Nephron (organoid): ENCODE measurements around the gene ANGPTL2.

Experiments used
- H3K27ac Mint-ChIP-seq, 3 experiments: 2 replicates each; pipeline ENCODE4 v1.8.0; 2020; ENCODE audit warnings: mixed read lengths in 3 of 3, mild to moderate bottlenecking in 2 of 3, moderate library complexity in 1 of 3
- H3K27me3 Mint-ChIP-seq: 2 replicates; pipeline ENCODE4 v1.8.0; 2021; ENCODE audit warnings: low read depth, mild to moderate bottlenecking, moderate library complexity, mixed read lengths
- H3K36me3 Mint-ChIP-seq: 2 replicates; pipeline ENCODE4 v1.8.0; 2020; ENCODE audit warnings: low read depth, mixed read lengths
- H3K4me1 Mint-ChIP-seq: 2 replicates; pipeline ENCODE4 v1.8.0; 2020; ENCODE audit warnings: mixed read lengths
- H3K4me3 Mint-ChIP-seq, 3 experiments: 2 replicates each; pipeline ENCODE4 v1.8.0; 2020; ENCODE audit warnings: mild to moderate bottlenecking in 3 of 3, mixed read lengths in 3 of 3, moderate library complexity in 2 of 3
- H3K9me3 Mint-ChIP-seq: 2 replicates; pipeline ENCODE4 v1.8.0; 2020; ENCODE audit warnings: mixed read lengths
- TF ChIP-seq, protein P1 (sequence below), 3 experiments: fragments of 200-600 bp; sonication (generic); IDR thresholded peaks; one replicate each; pipeline ENCODE4 v1.5.0; 2021; ENCODE audit warnings: antibody characterized with exemption in 3 of 3; ENCODE audit not compliant: unreplicated experiment in 3 of 3

ANGPTL2 gene

DNA sequence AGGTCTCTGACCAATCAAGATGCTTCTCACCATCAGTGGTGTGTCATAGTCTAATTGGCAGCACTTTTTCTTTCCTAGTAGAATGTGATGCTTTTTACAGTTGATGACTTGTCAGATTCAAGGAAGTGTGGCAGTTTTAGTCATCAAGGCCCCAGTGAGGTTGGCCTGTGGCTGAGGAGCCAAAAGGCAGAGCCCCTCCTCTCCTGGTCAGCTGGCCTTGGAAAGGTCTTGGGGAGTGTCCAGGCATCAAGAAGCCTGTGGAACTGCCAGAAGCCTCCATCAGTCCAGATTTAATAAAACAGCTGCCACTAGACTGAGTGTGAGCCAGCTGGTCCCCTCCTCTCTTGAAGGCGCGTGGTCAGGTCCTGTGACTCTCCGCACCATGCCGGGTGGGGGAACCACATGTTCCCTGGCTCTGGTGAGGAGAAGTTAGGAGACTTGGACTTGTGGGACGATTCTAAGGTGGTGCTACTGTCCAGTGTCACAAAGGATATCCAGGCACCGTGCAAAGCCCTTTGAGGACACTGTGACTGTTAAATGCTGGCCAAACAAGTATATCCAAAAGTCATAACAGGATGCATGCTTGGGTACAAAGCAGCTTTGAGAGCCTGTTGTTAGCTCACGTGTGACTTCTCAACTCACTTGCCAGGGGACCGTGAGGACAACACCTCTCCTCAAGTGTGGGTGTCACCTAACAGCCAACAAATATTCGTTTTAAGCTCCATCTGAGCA, 6.1 kb upstream of the ANGPTL2 start:
- Mint-ChIP-seq H3K9me3 (no peaks in the 10 kb centered on the region), H3K36me3 (no peaks in the 10 kb centered on the region), H3K27me3 (peaks cover 5% of the 10 kb centered on the region), H3K27ac (no peak overlapping the region), H3K4me1 (peaks cover 41% of the 10 kb centered on the region), H3K4me3 (no peak overlapping the region)
- TF ChIP-seq, protein P1, sequence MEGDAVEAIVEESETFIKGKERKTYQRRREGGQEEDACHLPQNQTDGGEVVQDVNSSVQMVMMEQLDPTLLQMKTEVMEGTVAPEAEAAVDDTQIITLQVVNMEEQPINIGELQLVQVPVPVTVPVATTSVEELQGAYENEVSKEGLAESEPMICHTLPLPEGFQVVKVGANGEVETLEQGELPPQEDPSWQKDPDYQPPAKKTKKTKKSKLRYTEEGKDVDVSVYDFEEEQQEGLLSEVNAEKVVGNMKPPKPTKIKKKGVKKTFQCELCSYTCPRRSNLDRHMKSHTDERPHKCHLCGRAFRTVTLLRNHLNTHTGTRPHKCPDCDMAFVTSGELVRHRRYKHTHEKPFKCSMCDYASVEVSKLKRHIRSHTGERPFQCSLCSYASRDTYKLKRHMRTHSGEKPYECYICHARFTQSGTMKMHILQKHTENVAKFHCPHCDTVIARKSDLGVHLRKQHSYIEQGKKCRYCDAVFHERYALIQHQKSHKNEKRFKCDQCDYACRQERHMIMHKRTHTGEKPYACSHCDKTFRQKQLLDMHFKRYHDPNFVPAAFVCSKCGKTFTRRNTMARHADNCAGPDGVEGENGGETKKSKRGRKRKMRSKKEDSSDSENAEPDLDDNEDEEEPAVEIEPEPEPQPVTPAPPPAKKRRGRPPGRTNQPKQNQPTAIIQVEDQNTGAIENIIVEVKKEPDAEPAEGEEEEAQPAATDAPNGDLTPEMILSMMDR (IDR thresholded peaks at IDR 0.05; ENCODE audit: unreplicated experiment in 3 of 3), result no peak

- peaks cover 5% of the 10 kb centered on the region for H3K27me3 Mint-ChIP-seq
- no peaks in the 10 kb centered on the region for H3K36me3 Mint-ChIP-seq
- H3K4me3 Mint-ChIP-seq, result no peak overlapping the region
- TF ChIP-seq, protein P1 (IDR thresholded peaks at IDR 0.05; ENCODE audit: unreplicated experiment in 3 of 3), result no peak
- H3K9me3 Mint-ChIP-seq, result no peaks in the 10 kb centered on the region
- no peak overlapping the region for H3K27ac Mint-ChIP-seq
- peaks cover 42% of the 10 kb centered on the region for H3K4me1 Mint-ChIP-seq
These were observed 4.5 kb upstream of the ANGPTL2 start for GRCh38 chr9:127126971-127127370.

- H3K4me3 Mint-ChIP-seq, result no peak overlapping the region
- H3K27ac Mint-ChIP-seq, result peak overlapping the region in 2 of 3 experiments; percentile 10 to 12
- no peaks in the 10 kb centered on the region for H3K36me3 Mint-ChIP-seq
- peaks cover 42% of the 10 kb centered on the region for H3K4me1 Mint-ChIP-seq
- no peaks in the 10 kb centered on the region for H3K9me3 Mint-ChIP-seq
- H3K27me3 Mint-ChIP-seq, result peaks cover 5% of the 10 kb centered on the region
- TF ChIP-seq, protein P1 (IDR thresholded peaks at IDR 0.05; ENCODE audit: unreplicated experiment in 3 of 3), result no peak
These were observed 2.4 kb upstream of the ANGPTL2 start for GRCh38 chr9:127124792-127125191.

- H3K27ac Mint-ChIP-seq, result peak overlapping the region; percentile 10 to 72 (median 12)
- no peaks in the 10 kb centered on the region for H3K36me3 Mint-ChIP-seq
- H3K4me3 Mint-ChIP-seq, result no peak overlapping the region
- H3K9me3 Mint-ChIP-seq, result no peaks in the 10 kb centered on the region
- TF ChIP-seq, protein P1 (IDR thresholded peaks at IDR 0.05; ENCODE audit: unreplicated experiment in 3 of 3), result no peak
- H3K4me1 Mint-ChIP-seq, result peaks cover 45% of the 10 kb centered on the region
- peaks cover 5% of the 10 kb centered on the region for H3K27me3 Mint-ChIP-seq
These were observed 1.7 kb upstream of the ANGPTL2 start for GRCh38 chr9:127124111-127124531.

DNA sequence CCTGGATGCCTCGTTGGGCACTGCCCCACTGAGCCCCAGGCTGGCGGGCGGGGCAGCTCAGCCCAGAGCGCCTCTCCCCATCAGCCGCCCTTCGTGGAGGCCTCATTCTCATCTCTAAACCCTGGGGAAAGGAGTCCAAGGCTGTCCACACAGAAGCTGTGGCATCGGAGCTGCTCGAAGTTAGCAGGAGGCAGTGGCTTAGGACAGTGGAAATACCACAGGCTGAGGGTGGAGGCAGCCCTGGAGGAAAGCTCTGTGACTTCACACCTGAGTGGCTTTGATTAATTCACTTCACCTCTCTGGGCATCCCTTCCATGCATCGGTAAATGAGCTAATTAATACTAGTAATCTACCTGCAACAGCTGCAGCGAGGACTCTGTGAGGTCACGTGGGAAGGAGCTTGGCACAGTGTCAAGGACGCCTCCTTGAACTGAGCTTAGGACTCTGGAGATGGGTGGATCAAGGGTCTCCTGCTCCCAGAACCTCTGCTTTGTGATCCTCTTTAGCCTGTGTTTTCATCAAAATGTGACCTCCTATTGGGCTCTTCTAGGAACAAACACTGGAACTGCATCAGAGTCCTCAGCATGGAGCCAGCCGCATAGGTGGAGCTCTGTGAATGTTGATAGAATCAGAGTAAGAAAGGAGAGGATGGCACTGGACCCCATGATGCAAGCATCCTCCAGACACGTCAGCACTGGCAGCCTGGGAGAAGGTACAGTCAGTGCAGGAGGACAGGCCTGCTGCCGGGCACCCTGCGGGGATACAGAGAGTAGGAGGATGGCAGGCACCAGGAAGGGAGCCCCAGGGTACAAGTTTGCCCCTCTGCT, 842 bp upstream of the ANGPTL2 start:
- TF ChIP-seq, protein P1 (IDR thresholded peaks at IDR 0.05; ENCODE audit: unreplicated experiment in 3 of 3), result no peak
- Mint-ChIP-seq H3K27me3 (peaks cover 5% of the 10 kb centered on the region), H3K27ac (peak overlapping the region; percentile 69 to 90 (median 72)), H3K36me3 (no peaks in the 10 kb centered on the region), H3K4me1 (peaks cover 47% of the 10 kb centered on the region), H3K9me3 (no peaks in the 10 kb centered on the region), H3K4me3 (peak overlapping the region; percentile 75 to 96 (median 94))
